Trophoblast cell (in vitro differentiated cells and primary cell): ENCODE results near the gene PRMT5.

Experiments
- DNase-seq, 2 donors: peaks; one replicate each; pipeline ENCODE4 v3.0.0-alpha.2; 2016
- H2AFZ ChIP-seq: 2 replicates; pipeline ENCODE4 v1.6.1; 2013; ENCODE audit warnings: low read length, moderate library complexity, mild to moderate bottlenecking; ENCODE audit not compliant: insufficient read depth, poor library complexity
- H2AK5ac ChIP-seq: 2 replicates; pipeline ENCODE4 v1.6.1; 2013; ENCODE audit warnings: mild to moderate bottlenecking, low read length
- H2BK120ac ChIP-seq: 2 replicates; pipeline ENCODE4 v1.6.1; 2013; ENCODE audit warnings: low read length, mild to moderate bottlenecking, moderate library complexity; ENCODE audit not compliant: insufficient read depth, poor library complexity
- H2BK12ac ChIP-seq: 2 replicates; pipeline ENCODE4 v1.6.1; 2013; ENCODE audit warnings: mild to moderate bottlenecking, low read length, moderate library complexity
- H2BK5ac ChIP-seq: 2 replicates; pipeline ENCODE4 v1.6.1; 2013; ENCODE audit warnings: low read length, low read depth, moderate library complexity, mild to moderate bottlenecking; ENCODE audit not compliant: poor library complexity
- H3K14ac ChIP-seq: 2 replicates; pipeline ENCODE4 v1.6.1; 2013; ENCODE audit warnings: mild to moderate bottlenecking, low read length
- H3K18ac ChIP-seq: 2 replicates; pipeline ENCODE4 v1.6.1; 2013; ENCODE audit warnings: mild to moderate bottlenecking, low read length
- H3K23ac ChIP-seq: 2 replicates; pipeline ENCODE4 v1.6.1; 2013; ENCODE audit warnings: low read length
- H3K27ac ChIP-seq: 2 replicates; pipeline ENCODE4 v1.5.1; 2013; ENCODE audit warnings: low read depth, mild to moderate bottlenecking, inconsistent platforms, low read length, moderate library complexity
- H3K27me3 ChIP-seq: 2 replicates; pipeline ENCODE4 v1.6.1; 2013; ENCODE audit warnings: inconsistent platforms, mild to moderate bottlenecking, low read length, moderate library complexity; ENCODE audit not compliant: insufficient read depth
- H3K36me3 ChIP-seq, 2 experiments: 1 replicate in 1 of 2; 2 replicates in 1 of 2; pipeline ENCODE4 v1.6.1; 2013; ENCODE audit warnings: low read length in 2 of 2, mild to moderate bottlenecking in 2 of 2, moderate library complexity in 1 of 2; ENCODE audit not compliant: insufficient read depth in 2 of 2, control insufficient read depth in 1 of 2
- H3K4ac ChIP-seq: 2 replicates; pipeline ENCODE4 v1.6.1; 2013; ENCODE audit warnings: low read depth, mild to moderate bottlenecking, low read length, moderate library complexity
- H3K4me1 ChIP-seq, 2 experiments: 1 replicate in 1 of 2; 2 replicates in 1 of 2; pipeline ENCODE4 v1.6.1; 2013; ENCODE audit warnings: low read length in 2 of 2, mild to moderate bottlenecking in 2 of 2, moderate library complexity in 1 of 2; ENCODE audit not compliant: insufficient read depth in 2 of 2, control insufficient read depth in 1 of 2
- H3K4me2 ChIP-seq: 2 replicates; pipeline ENCODE4 v1.6.1; 2013; ENCODE audit warnings: inconsistent platforms, mild to moderate bottlenecking, low read length, moderate library complexity
- H3K4me3 ChIP-seq: 2 replicates; pipeline ENCODE4 v1.5.1; 2013; ENCODE audit warnings: mild to moderate bottlenecking, low read depth, low read length, inconsistent platforms
- H3K79me1 ChIP-seq: one replicate; pipeline ENCODE4 v1.6.1; 2013; ENCODE audit warnings: low read length
- H3K79me2 ChIP-seq: 2 replicates; pipeline ENCODE4 v1.6.1; 2013; ENCODE audit warnings: low read length, mild to moderate bottlenecking; ENCODE audit not compliant: control insufficient read depth, insufficient read depth, poor library complexity
- H3K9ac ChIP-seq: 2 replicates; pipeline ENCODE4 v1.6.1; 2013; ENCODE audit warnings: mild to moderate bottlenecking, low read length
- H3K9me3 ChIP-seq: 2 replicates; pipeline ENCODE4 v1.6.1; 2013; ENCODE audit warnings: low read depth, mild to moderate bottlenecking, control low read depth, inconsistent platforms, low read length; ENCODE audit not compliant: insufficient read depth
- H4K12ac ChIP-seq: 2 replicates; pipeline ENCODE4 v1.6.1; 2013; ENCODE audit warnings: low read depth, mild to moderate bottlenecking, low read length, moderate library complexity
- H4K8ac ChIP-seq: 2 replicates; pipeline ENCODE4 v1.6.1; 2013; ENCODE audit warnings: low read depth, mild to moderate bottlenecking, low read length, moderate library complexity
- H4K91ac ChIP-seq: one replicate; pipeline ENCODE4 v1.6.1; 2013; ENCODE audit warnings: low read depth, mild to moderate bottlenecking, low read length, moderate library complexity
- WGBS: extraction: QIAGEN DNeasy Blood & Tissue Kit; methylation state at CpG from one replicate; pipeline ENCODE4 v1.1.7; 2013; ENCODE audit warnings: missing lambda C conversion rate; ENCODE audit not compliant: insufficient read length, insufficient coverage; ENCODE audit errors: extremely low coverage; 5-methylcytosine and 5-hydroxymethylcytosine counted together

Gene PRMT5

DNA sequence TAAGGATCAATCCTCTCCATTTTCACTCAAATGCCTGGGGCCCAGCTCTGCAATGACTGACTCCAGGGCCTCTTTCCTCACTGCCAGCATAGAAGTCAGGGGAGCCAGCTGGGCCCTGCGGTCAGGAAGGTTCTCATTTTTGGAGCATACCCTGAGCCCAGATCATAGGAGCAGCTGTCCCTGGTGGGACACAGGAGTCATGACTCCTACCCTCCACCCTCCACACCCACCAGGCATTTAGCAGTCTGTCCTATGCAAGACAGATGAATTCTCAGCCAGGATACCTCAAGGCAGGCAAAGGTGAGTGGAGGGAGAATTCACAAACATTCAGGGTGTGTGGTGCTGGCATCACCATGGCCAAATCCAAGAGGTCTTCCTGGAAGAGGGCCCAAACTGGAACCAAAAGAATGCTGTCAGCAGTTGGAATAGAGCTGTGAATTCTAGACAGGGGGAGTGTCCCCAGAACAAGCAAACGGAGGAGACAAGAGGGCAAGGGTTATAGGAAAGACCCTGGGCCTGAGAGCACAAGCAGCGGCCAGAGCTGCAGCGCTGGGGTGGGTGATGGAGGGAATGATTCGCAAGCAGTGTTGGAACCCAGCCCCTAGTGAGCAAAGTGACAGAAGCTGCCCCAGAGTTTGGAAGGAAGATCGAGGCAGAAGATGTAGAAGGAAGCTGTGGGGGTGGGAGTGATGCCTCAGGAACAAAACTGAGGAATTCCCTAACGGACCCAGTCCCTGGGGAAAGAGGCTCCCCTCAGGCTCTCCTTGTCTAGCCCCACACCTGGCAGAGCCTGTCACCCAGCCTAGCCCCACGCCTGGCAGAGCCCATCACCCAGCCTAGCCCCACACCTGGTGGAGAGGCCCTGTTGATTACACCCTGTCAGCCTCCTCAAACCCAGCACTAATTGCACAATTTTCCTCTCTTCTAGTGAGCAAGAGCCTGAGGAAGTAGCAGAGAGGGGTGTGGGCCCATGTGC is 50.6 kb downstream of the PRMT5 start:
- no peak overlapping the region for H2BK5ac ChIP-seq
- peaks cover 4% of the 10 kb centered on the region for H3K9me3 ChIP-seq
- H3K36me3 ChIP-seq = peaks cover 40 to 52% of the 10 kb centered on the region in 2 experiments
- H3K9ac ChIP-seq = no peak overlapping the region
- WGBS = no CpG with 5 or more reads among the region's 8 CpGs
- H3K79me1 ChIP-seq = peaks cover 5% of the 10 kb centered on the region
- no peak overlapping the region for H4K8ac ChIP-seq
- H2BK12ac ChIP-seq = no peak overlapping the region
- H3K4ac ChIP-seq = no peak overlapping the region
- H3K14ac ChIP-seq = no peak overlapping the region
- H2AK5ac ChIP-seq = no peak overlapping the region
- H3K23ac ChIP-seq = no peak overlapping the region
- no peak overlapping the region for H3K4me2 ChIP-seq
- H2AFZ ChIP-seq = no peak overlapping the region
- no peak overlapping the region for H4K12ac ChIP-seq
- no peak overlapping the region for H3K27ac ChIP-seq
- H3K18ac ChIP-seq = no peak overlapping the region
- H3K4me1 ChIP-seq = peaks cover 7 to 13% of the 10 kb centered on the region in 2 experiments
- peak; percentile 88 to 90 for DNase-seq
- no peaks in the 10 kb centered on the region for H3K27me3 ChIP-seq
- no peak overlapping the region for H3K4me3 ChIP-seq
- H3K79me2 ChIP-seq = no peaks in the 10 kb centered on the region
- H2BK120ac ChIP-seq = no peak overlapping the region
- no peak overlapping the region for H4K91ac ChIP-seq

- WGBS = no CpG with 5 or more reads among the region's 22 CpGs
- H3K4me3 ChIP-seq = no peak overlapping the region
- no peak overlapping the region for H3K23ac ChIP-seq
Measured at GRCh38 chr14:22877000-22877501, 52.1 kb downstream of the PRMT5 start.

DNA sequence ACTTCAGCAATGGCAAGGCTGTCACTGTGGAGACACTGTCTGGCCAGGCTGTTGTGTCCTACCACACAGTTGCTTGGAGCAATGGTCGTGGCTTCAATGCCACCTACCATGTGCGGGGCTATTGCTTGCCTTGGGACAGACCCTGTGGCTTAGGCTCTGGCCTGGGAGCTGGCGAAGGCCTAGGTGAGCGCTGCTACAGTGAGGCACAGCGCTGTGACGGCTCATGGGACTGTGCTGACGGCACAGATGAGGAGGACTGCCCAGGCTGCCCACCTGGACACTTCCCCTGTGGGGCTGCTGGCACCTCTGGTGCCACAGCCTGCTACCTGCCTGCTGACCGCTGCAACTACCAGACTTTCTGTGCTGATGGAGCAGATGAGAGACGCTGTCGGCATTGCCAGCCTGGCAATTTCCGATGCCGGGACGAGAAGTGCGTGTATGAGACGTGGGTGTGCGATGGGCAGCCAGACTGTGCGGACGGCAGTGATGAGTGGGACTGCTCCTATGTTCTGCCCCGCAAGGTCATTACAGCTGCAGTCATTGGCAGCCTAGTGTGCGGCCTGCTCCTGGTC is 53.3 kb downstream of the PRMT5 start:
- no CpG with 5 or more reads among the region's 20 CpGs for WGBS
- no peak overlapping the region for H3K4ac ChIP-seq
- H3K4me2 ChIP-seq = no peak overlapping the region
- no peak overlapping the region for H2AK5ac ChIP-seq
- H3K14ac ChIP-seq = no peak overlapping the region
- H3K9ac ChIP-seq = no peak overlapping the region
- H3K27ac ChIP-seq = no peak overlapping the region
- H3K18ac ChIP-seq = no peak overlapping the region
- peaks cover 7% of the 10 kb centered on the region for H3K79me2 ChIP-seq
- no peak overlapping the region for H3K4me3 ChIP-seq
- H3K36me3 ChIP-seq = peaks cover 42 to 52% of the 10 kb centered on the region in 2 experiments
- H2BK120ac ChIP-seq = no peak overlapping the region
- no peak overlapping the region for H3K23ac ChIP-seq
- no peak for DNase-seq
- peaks cover 4% of the 10 kb centered on the region for H3K9me3 ChIP-seq
- no peak overlapping the region for H4K12ac ChIP-seq
- no peak overlapping the region for H2AFZ ChIP-seq
- H2BK12ac ChIP-seq = no peak overlapping the region
- no peaks in the 10 kb centered on the region for H3K27me3 ChIP-seq
- no peak overlapping the region for H2BK5ac ChIP-seq
- H3K79me1 ChIP-seq = peaks cover 11% of the 10 kb centered on the region
- H4K91ac ChIP-seq = no peak overlapping the region
- no peak overlapping the region for H4K8ac ChIP-seq
- H3K4me1 ChIP-seq = peaks cover 4 to 5% of the 10 kb centered on the region in 2 experiments

More at GRCh38 chr14:22877000-22877501, 52.1 kb downstream of the PRMT5 start:
- no peak overlapping the region for H2BK120ac ChIP-seq
- no peak overlapping the region for H3K9ac ChIP-seq
- no peak overlapping the region for H4K12ac ChIP-seq
- H3K27ac ChIP-seq = no peak overlapping the region
- H3K18ac ChIP-seq = no peak overlapping the region
- H2BK12ac ChIP-seq = no peak overlapping the region
- peaks cover 3% of the 10 kb centered on the region for H3K79me2 ChIP-seq
- no peaks in the 10 kb centered on the region for H3K27me3 ChIP-seq
- H4K8ac ChIP-seq = no peak overlapping the region
- no peak overlapping the region for H3K4ac ChIP-seq
- H2BK5ac ChIP-seq = no peak overlapping the region
- H3K4me2 ChIP-seq = no peak overlapping the region
- H3K9me3 ChIP-seq = peaks cover 4% of the 10 kb centered on the region
- no peak overlapping the region for H2AK5ac ChIP-seq
- H3K14ac ChIP-seq = no peak overlapping the region
- H2AFZ ChIP-seq = no peak overlapping the region
- peaks cover 4% of the 10 kb centered on the region for H3K79me1 ChIP-seq
- no peak for DNase-seq
- H3K36me3 ChIP-seq = peaks cover 42 to 52% of the 10 kb centered on the region in 2 experiments
- peaks cover 4 to 5% of the 10 kb centered on the region in 2 experiments for H3K4me1 ChIP-seq
- H4K91ac ChIP-seq = no peak overlapping the region

DNA sequence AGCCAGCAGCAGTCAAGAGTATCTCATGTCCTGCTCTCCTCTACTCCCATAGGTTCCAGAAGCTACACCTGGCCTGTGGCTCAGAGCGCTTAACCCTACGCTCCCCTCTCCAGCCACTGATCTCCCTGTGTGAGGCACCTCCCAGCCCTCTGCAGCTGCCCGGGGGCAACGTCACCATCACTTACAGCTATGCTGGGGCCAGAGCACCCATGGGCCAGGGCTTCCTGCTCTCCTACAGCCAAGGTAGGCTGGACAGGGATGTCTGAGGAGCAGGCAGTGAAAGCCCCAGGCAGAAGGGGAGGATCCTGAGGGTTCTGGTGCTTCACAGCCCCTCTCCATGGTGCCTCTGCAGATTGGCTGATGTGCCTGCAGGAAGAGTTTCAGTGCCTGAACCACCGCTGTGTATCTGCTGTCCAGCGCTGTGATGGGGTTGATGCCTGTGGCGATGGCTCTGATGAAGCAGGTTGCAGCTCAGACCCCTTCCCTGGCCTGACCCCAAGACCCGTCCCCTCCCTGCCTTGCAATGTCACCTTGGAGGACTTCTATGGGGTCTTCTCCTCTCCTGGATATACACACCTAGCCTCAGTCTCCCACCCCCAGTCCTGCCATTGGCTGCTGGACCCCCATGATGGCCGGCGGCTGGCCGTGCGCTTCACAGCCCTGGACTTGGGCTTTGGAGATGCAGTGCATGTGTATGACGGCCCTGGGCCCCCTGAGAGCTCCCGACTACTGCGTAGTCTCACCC is 54.0 kb downstream of the PRMT5 start:
- no peak overlapping the region for H3K18ac ChIP-seq
- no CpG with 5 or more reads among the region's 15 CpGs for WGBS
- H2BK5ac ChIP-seq = no peak overlapping the region
- peaks cover 4 to 5% of the 10 kb centered on the region in 2 experiments for H3K4me1 ChIP-seq
- H3K4me2 ChIP-seq = no peak overlapping the region
- H4K91ac ChIP-seq = no peak overlapping the region
- H3K79me1 ChIP-seq = peaks cover 11% of the 10 kb centered on the region
- no peak overlapping the region for H3K27ac ChIP-seq
- no peak overlapping the region for H3K4me3 ChIP-seq
- no peak overlapping the region for H3K9ac ChIP-seq
- peaks cover 7% of the 10 kb centered on the region for H3K79me2 ChIP-seq
- H3K36me3 ChIP-seq = peaks cover 42 to 52% of the 10 kb centered on the region in 2 experiments
- H4K8ac ChIP-seq = no peak overlapping the region
- peaks cover 4% of the 10 kb centered on the region for H3K9me3 ChIP-seq
- DNase-seq = no peak
- H2BK120ac ChIP-seq = no peak overlapping the region
- H4K12ac ChIP-seq = no peak overlapping the region
- no peak overlapping the region for H2AK5ac ChIP-seq
- H2AFZ ChIP-seq = no peak overlapping the region
- H3K27me3 ChIP-seq = no peaks in the 10 kb centered on the region
- H3K4ac ChIP-seq = no peak overlapping the region
- no peak overlapping the region for H2BK12ac ChIP-seq
- H3K14ac ChIP-seq = no peak overlapping the region
- H3K23ac ChIP-seq = no peak overlapping the region
